ENCODE measurements around the gene FGFR2. TPM values are rescaled to one million over a fixed set of nuclear protein-coding genes. Genes with fewer than 3 reads are reported as not detected.

Gene FGFR2
- total RNA-seq, 1 experiment from 2014 or later = 19.7 TPM

GRCh38 chr10:121578298-121578697 lies 19.9 kb downstream of the FGFR2 start:
- POLR2A ChIA-PET = no interaction called here
- H3K36me3 ChIP-seq (ENCODE audit: control insufficient read depth in 1 of 2, insufficient read depth in 2 of 2, low read length in 2 of 2) = no peaks in the 10 kb centered on the region
- RAD21 ChIA-PET (ENCODE audit: low non-redundant PET in 1 of 2, low total read pairs in 2 of 2, uncharacterized antibody in 2 of 2, unreplicated experiment in 2 of 2) = no interaction called here
- no peaks in the 10 kb centered on the region for H3K27me3 ChIP-seq (ENCODE audit: insufficient read depth, low read length)
- H4K20me1 ChIP-seq (ENCODE audit: insufficient read depth) = no peaks in the 10 kb centered on the region
- no peak for TF ChIP-seq RAD21 (IDR thresholded peaks at IDR 0.05; ENCODE audit: low read depth)
- DNase-seq (ENCODE audit: low read depth, low spot score) = no peak
- H3K4me1 ChIP-seq (ENCODE audit: control insufficient read depth in 1 of 2, insufficient read depth in 2 of 2, low read length in 2 of 2) = peaks cover 5 to 20% of the 10 kb centered on the region in 2 experiments
- CTCF ChIA-PET = no interaction called here
- H3K4me3 ChIP-seq (replicated peaks in 1 of 2; ENCODE audit: low read depth in 1 of 2, low read length in 2 of 2) = no peak overlapping the region
- H3K9me3 ChIP-seq (ENCODE audit: control insufficient read depth in 1 of 2, insufficient read depth in 1 of 2, low read depth in 1 of 2, low read length in 2 of 2) = no peaks in the 10 kb centered on the region
- H3K9ac ChIP-seq (ENCODE audit: low read length) = no peak overlapping the region
- H2AFZ ChIP-seq (ENCODE audit: low read depth, low read length, poor library complexity, severe bottlenecking) = no peak overlapping the region
- BruUV-seq (replicated peaks) = no TSS peak
- no peaks in the 10 kb centered on the region for H3K9me2 ChIP-seq (ENCODE audit: insufficient read depth)
- H3K79me2 ChIP-seq (ENCODE audit: insufficient read depth, low read length) = no peaks in the 10 kb centered on the region
- intact Hi-C loops (cut with micrococcal nuclease) = no loop called here
- no peak overlapping the region for H3K4me2 ChIP-seq (ENCODE audit: low read length)
- H3K27ac ChIP-seq (ENCODE audit: low read depth, low read length) = no peak overlapping the region
- ATAC-seq = no peak

- H3K79me2 ChIP-seq (ENCODE audit: insufficient read depth, low read length) = no peaks in the 10 kb centered on the region
- no peaks in the 10 kb centered on the region for H3K9me3 ChIP-seq (ENCODE audit: control insufficient read depth in 1 of 2, insufficient read depth in 1 of 2, low read depth in 1 of 2, low read length in 2 of 2)
- ChIA-PET RAD21 (ENCODE audit: low non-redundant PET in 1 of 2, low total read pairs in 2 of 2, uncharacterized antibody in 2 of 2, unreplicated experiment in 2 of 2) (no interaction called here), POLR2A (no interaction called here), CTCF (no interaction called here)
- peaks cover 5 to 20% of the 10 kb centered on the region in 2 experiments for H3K4me1 ChIP-seq (ENCODE audit: control insufficient read depth in 1 of 2, insufficient read depth in 2 of 2, low read length in 2 of 2)
- H3K27ac ChIP-seq (ENCODE audit: low read depth, low read length) = no peak overlapping the region
- H3K4me2 ChIP-seq (ENCODE audit: low read length) = no peak overlapping the region
- no peak overlapping the region for H3K9ac ChIP-seq (ENCODE audit: low read length)
- no peaks in the 10 kb centered on the region for H3K9me2 ChIP-seq (ENCODE audit: insufficient read depth)
- intact Hi-C loops (cut with micrococcal nuclease) = no loop called here
- TF ChIP-seq CTCF (IDR thresholded peaks at IDR 0.05 in 2 of 3, conservative IDR thresholded peaks at IDR 0.05 in 1 of 3; ENCODE audit: borderline replicate concordance in 1 of 3, insufficient read depth in 1 of 3, low read depth in 2 of 3, low read length in 2 of 3) (no peak), ZNF274 (IDR thresholded peaks at IDR 0.05; ENCODE audit: low read depth, low read length) (no peak)
- no peak for DNase-seq (ENCODE audit: low read depth, low spot score)
- H3K4me3 ChIP-seq (replicated peaks in 1 of 2; ENCODE audit: low read depth in 1 of 2, low read length in 2 of 2) = no peak overlapping the region
- no peaks in the 10 kb centered on the region for H3K36me3 ChIP-seq (ENCODE audit: control insufficient read depth in 1 of 2, insufficient read depth in 2 of 2, low read length in 2 of 2)
- no peak for ATAC-seq
- H2AFZ ChIP-seq (ENCODE audit: low read depth, low read length, poor library complexity, severe bottlenecking) = no peak overlapping the region
- BruUV-seq (replicated peaks) = no TSS peak
- no peaks in the 10 kb centered on the region for H3K27me3 ChIP-seq (ENCODE audit: insufficient read depth, low read length)
- no peaks in the 10 kb centered on the region for H4K20me1 ChIP-seq (ENCODE audit: insufficient read depth)
These were observed 20.7 kb downstream of the FGFR2 start for GRCh38 chr10:121577568-121577967.
